Mesothelial cell of epicardium (in vitro differentiated cells): ENCODE results near the gene BUD23. TPM values are rescaled to one million over a fixed set of nuclear protein-coding genes. Genes with fewer than 3 reads are reported as not detected.
A peak's percentile ranks its signal among the peaks of the same experiment; 100 is the strongest.
"Not testable (repeated sequence)": the region's sequence is repeated elsewhere in the genome, so short reads cannot be mapped to it uniquely, and the experiment has no call there.

Source experiments
- DNase-seq, 2 experiments: peaks; one replicate each; pipeline ENCODE4 v3.0.0; 2021; ENCODE audit warnings: low spot score in 2 of 2; ENCODE audit not compliant: unreplicated experiment in 2 of 2
- H3K27ac Mint-ChIP-seq: 2 replicates; pipeline ENCODE4 v1.8.0; 2021; ENCODE audit warnings: mixed read lengths
- H3K27me3 Mint-ChIP-seq: 2 replicates; pipeline ENCODE4 v1.8.0; 2021; ENCODE audit warnings: low read depth, mixed read lengths
- H3K36me3 Mint-ChIP-seq: 2 replicates; pipeline ENCODE4 v1.8.0; 2021; ENCODE audit warnings: mixed read lengths
- H3K4me1 Mint-ChIP-seq: 2 replicates; pipeline ENCODE4 v1.8.0; 2021; ENCODE audit warnings: mixed read lengths
- H3K4me3 Mint-ChIP-seq: 2 replicates; pipeline ENCODE4 v1.8.0; 2021; ENCODE audit warnings: mild to moderate bottlenecking, moderate library complexity, mixed read lengths
- H3K9me3 Mint-ChIP-seq: 2 replicates; pipeline ENCODE4 v1.8.0; 2021; ENCODE audit warnings: mixed read lengths
- total RNA-seq: library from RNA; stranded (reverse); gene quantifications from 3 replicates; pipeline ENCODE4 v1.2.1, GENCODE V29; 2021
- TF ChIP-seq, protein P1 (sequence below): fragments of 200-600 bp; sonication (generic); IDR thresholded peaks from one replicate; pipeline ENCODE4 v1.5.0; 2021; ENCODE audit warnings: antibody characterized with exemption; ENCODE audit not compliant: unreplicated experiment

The BUD23 gene
- total RNA-seq, 1 donor from 2014 or later, result 69.1 TPM

DNA sequence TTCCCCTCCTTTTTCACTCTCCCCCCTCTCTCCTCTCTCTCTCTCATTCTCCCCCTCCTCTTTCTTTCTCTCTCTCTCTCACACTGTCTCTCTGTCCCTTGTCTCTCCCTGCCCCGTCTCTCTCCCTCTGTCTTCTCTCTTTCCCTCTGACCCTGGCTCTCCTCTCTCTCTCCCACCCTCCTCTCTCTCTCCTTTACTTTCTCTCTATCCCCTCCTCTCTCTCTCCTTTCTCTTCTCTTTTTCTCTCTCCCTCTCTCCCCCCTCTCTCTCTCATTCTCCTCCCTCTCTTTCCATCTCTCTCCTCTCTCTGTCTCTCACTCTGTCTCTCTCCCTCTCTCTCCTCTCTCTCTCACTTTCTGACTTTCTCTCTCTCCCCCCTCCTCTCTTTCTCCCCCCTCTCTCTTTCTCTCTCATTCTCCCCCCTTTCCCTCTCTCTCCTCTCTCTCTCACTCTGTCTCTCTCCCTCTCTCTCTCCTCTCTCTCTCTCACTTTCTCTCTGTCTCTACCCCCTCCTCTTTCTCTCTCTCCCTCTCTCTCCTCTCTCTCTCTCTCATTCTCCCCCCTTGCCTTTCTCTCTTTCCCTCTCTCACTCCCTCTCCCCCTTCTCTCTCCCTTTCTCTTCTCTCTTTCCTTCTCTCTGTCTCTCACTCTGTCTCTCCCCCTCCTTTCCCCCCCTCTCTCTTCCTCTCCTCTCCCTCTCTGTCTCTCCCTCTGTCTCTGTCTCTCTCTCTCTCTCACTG, 34.6 kb upstream of the BUD23 start:
- peaks cover 84% of the 10 kb centered on the region for H3K27me3 Mint-ChIP-seq
- H3K9me3 Mint-ChIP-seq, result no peaks in the 10 kb centered on the region
- no peaks in the 10 kb centered on the region for H3K36me3 Mint-ChIP-seq
- peak overlapping the region; percentile 58 for H3K4me3 Mint-ChIP-seq
- no peak for DNase-seq
- TF ChIP-seq, protein P1, sequence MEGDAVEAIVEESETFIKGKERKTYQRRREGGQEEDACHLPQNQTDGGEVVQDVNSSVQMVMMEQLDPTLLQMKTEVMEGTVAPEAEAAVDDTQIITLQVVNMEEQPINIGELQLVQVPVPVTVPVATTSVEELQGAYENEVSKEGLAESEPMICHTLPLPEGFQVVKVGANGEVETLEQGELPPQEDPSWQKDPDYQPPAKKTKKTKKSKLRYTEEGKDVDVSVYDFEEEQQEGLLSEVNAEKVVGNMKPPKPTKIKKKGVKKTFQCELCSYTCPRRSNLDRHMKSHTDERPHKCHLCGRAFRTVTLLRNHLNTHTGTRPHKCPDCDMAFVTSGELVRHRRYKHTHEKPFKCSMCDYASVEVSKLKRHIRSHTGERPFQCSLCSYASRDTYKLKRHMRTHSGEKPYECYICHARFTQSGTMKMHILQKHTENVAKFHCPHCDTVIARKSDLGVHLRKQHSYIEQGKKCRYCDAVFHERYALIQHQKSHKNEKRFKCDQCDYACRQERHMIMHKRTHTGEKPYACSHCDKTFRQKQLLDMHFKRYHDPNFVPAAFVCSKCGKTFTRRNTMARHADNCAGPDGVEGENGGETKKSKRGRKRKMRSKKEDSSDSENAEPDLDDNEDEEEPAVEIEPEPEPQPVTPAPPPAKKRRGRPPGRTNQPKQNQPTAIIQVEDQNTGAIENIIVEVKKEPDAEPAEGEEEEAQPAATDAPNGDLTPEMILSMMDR, result no peak
- H3K4me1 Mint-ChIP-seq, result peaks cover 6% of the 10 kb centered on the region
- no peak overlapping the region for H3K27ac Mint-ChIP-seq

DNA sequence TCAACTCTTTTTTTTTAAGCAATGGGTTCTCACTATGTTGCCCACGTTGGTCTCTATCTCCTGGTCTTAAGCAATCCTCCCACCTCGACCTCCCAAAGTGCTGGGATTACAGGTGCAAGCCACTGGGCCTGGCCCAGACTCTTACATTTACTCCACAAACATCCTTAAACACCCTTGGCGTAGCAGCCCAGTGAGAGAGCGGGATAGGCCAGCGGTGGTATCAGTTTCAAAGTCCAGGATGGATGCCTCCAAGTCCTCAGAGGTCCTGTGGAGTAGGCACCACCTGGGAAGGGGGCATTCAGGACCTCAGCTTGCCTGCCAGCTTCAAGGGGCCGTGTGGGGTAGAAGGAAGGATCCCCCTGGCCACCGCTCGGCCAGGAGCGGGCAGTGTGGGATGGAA, 33.8 kb upstream of the BUD23 start:
- Mint-ChIP-seq H3K4me1 (peaks cover 6% of the 10 kb centered on the region), H3K27me3 (peaks cover 82% of the 10 kb centered on the region), H3K9me3 (no peaks in the 10 kb centered on the region), H3K36me3 (no peaks in the 10 kb centered on the region), H3K4me3 (peak overlapping the region; percentile 2), H3K27ac (no peak overlapping the region)
- TF ChIP-seq, protein P1, result no peak
- DNase-seq, result no peak

DNA sequence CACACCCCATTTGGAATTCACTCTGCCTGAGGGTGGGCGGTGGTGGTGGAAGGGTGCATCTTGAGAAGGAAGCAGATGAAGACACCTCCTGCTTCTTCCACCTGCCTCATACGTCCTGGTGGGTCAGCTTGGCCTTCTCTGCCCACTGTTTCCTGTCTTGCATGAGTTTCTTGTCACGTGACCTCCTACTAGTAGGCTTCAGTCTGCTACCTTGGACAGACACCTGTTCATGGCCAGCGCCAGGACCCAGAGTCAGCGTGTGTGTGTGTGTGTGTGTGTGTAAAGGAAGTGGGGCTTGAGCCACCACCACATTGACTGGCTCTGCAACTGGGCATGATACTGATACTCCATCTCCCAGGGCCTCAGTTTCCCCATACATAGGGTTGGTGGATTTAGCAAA, 32.9 kb upstream of the BUD23 start:
- peaks cover 75% of the 10 kb centered on the region for H3K27me3 Mint-ChIP-seq
- no peak for DNase-seq
- peaks cover 5% of the 10 kb centered on the region for H3K9me3 Mint-ChIP-seq
- H3K36me3 Mint-ChIP-seq, result no peaks in the 10 kb centered on the region
- no peak overlapping the region for H3K27ac Mint-ChIP-seq
- H3K4me1 Mint-ChIP-seq, result peaks cover 6% of the 10 kb centered on the region
- H3K4me3 Mint-ChIP-seq, result no peak overlapping the region
- TF ChIP-seq, protein P1, result no peak

DNA sequence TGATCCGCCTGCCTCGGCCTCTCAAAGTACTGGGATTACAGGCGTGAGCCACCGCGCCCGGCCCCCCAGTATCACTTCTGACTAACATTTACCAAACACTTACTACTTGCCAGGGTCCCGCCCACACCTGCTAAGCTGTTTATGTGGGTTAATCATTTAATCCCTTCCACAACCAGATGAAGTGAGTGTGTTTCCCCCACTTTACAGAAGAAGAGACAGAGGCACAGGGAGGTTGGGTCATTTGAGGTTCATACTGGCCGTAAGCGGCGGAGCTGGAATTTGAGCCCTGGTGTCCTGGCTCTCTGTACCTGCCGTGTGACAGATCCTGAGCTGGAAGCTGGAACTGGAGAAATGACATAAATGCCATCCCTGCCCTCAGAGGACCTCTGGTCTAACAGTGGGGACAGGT, 30.9 kb upstream of the BUD23 start:
- DNase-seq, result no peak
- H3K27me3 Mint-ChIP-seq, result peaks cover 57% of the 10 kb centered on the region
- TF ChIP-seq, protein P1, result no peak
- H3K9me3 Mint-ChIP-seq, result peaks cover 5% of the 10 kb centered on the region
- peaks cover 6% of the 10 kb centered on the region for H3K4me1 Mint-ChIP-seq
- H3K4me3 Mint-ChIP-seq, result no peak overlapping the region
- no peak overlapping the region for H3K27ac Mint-ChIP-seq
- no peaks in the 10 kb centered on the region for H3K36me3 Mint-ChIP-seq

DNA sequence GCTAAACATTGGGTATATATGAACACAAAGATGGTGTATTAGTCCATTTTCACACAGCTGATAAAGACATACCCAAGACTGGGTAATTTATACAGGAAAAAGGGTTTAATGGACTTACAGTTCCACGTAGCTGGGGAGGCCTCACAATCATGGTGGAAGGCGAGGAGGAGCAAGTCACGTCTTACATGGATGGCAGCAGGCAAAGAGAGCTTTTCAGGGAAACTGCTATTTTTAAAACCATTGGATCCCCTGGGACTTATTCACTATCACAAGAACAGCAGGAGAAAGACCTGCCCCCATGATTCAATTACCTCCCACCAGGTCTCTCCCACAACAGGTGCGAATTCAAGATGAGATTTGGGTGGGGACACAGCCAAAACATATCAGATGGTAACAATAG, 28.1 kb upstream of the BUD23 start:
- peaks cover 38% of the 10 kb centered on the region for H3K27me3 Mint-ChIP-seq
- H3K9me3 Mint-ChIP-seq, H3K27ac Mint-ChIP-seq, H3K36me3 Mint-ChIP-seq, H3K4me3 Mint-ChIP-seq, DNase-seq, H3K4me1 Mint-ChIP-seq: not testable (repeated sequence)

DNA sequence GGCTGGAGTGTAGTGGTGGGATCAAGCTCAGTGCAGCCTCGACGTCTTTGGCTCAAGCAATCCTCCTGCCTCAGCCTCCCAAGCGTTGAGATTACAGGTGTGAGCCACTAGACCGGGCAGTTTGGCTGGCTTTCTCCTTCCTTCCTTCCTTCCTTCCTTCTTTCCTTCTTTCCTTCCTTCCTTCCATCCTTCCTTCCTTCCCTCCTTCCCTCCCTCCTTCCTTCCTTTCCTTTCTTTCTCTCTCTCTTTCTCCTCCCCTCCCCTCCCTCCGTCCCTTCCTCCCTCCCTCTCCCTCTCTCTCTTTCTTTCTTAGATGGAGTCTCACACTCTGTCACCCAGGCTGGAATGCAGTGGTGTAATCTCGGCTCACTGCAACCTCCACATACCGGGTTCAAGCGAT, 23.4 kb upstream of the BUD23 start:
- no peak overlapping the region for H3K4me3 Mint-ChIP-seq
- TF ChIP-seq, protein P1, result no peak
- H3K27ac Mint-ChIP-seq, result no peak overlapping the region
- no peak for DNase-seq
- H3K4me1 Mint-ChIP-seq, result no peaks in the 10 kb centered on the region
- no peaks in the 10 kb centered on the region for H3K36me3 Mint-ChIP-seq
- peaks cover 20% of the 10 kb centered on the region for H3K27me3 Mint-ChIP-seq
- H3K9me3 Mint-ChIP-seq, result peaks cover 11% of the 10 kb centered on the region

DNA sequence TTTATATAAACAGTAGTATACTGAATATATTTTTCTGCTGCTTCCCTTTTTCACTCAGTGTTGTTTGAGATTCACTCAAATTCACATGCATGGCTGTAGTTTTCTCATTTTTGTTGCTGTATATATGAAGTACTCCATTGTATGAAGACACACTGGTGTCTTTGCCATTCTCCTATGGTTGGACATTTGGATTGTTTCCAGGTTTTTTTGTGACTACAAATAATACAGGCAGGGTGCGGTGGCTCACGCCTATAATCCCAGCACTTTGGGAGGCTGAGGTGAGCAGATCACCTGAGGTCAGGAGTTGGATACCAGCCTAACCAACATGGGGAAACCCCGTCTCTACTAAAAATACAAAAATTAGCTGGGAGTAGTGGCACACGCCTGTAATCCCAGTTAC, 22.8 kb upstream of the BUD23 start:
- H3K27ac Mint-ChIP-seq, H3K4me3 Mint-ChIP-seq, H3K36me3 Mint-ChIP-seq, DNase-seq, H3K9me3 Mint-ChIP-seq, H3K4me1 Mint-ChIP-seq: not testable (repeated sequence)
- H3K27me3 Mint-ChIP-seq, result peaks cover 18% of the 10 kb centered on the region
